Heart left ventricle (tissue), 16 donors: ENCODE measurements around the gene PRKG2. TPM values are rescaled to one million over a fixed set of nuclear protein-coding genes. Genes with fewer than 3 reads are reported as not detected.

Experiments
- ATAC-seq, 4 donors: fragments of 200-7000 bp; cut with Tn5 transposase; one replicate each; pipeline ENCODE4 v1.9.1; 2020 to 2022; ENCODE audit warnings: moderate library complexity in 4 of 4, mild to moderate bottlenecking in 3 of 4, moderate number of reproducible peaks in 1 of 4
- DNase-seq, 5 donors: peaks; one replicate each; pipeline ENCODE4 v3.0.0-alpha.2; 2020
- H3K27ac ChIP-seq, 12 donors: fragments of 200-600 bp; sonication (generic) in 4 of 12; one replicate each; pipeline versions ENCODE4 v1.5.0 to v1.8.0; 2016 to 2022; ENCODE audit warnings: mild to moderate bottlenecking in 2 of 12
- H3K27me3 ChIP-seq, 9 donors: fragments of 200-600 bp; sonication (generic) in 2 of 9; one replicate each; pipeline versions ENCODE4 v1.5.1 to v1.8.0; 2016 to 2022; ENCODE audit warnings: mild to moderate bottlenecking in 3 of 9
- H3K36me3 ChIP-seq, 9 donors: fragments of 200-600 bp; sonication (generic) in 2 of 9; one replicate each; pipeline versions ENCODE4 v1.5.0 to v1.8.0; 2018 to 2022; ENCODE audit warnings: mild to moderate bottlenecking in 2 of 9
- H3K4me1 ChIP-seq, 12 donors: fragments of 200-600 bp; sonication (generic) in 4 of 12; one replicate each; pipeline versions ENCODE4 v1.5.0 to v1.8.0; 2016 to 2022; ENCODE audit warnings: mild to moderate bottlenecking in 3 of 12
- H3K4me3 ChIP-seq, 12 donors: fragments of 200-600 bp; sonication (generic) in 4 of 12; one replicate each; pipeline versions ENCODE4 v1.5.0 to v1.8.0; 2017 to 2022; ENCODE audit warnings: mild to moderate bottlenecking in 9 of 12, moderate library complexity in 4 of 12
- H3K9me3 ChIP-seq, 12 donors: fragments of 200-600 bp; sonication (generic) in 4 of 12; one replicate each; pipeline versions ENCODE4 v1.5.0 to v1.8.0; 2016 to 2022; ENCODE audit warnings: mild to moderate bottlenecking in 1 of 12
- CTCF ChIP-seq, 12 donors: fragments of 200-600 bp; sonication (generic) in 4 of 12; IDR thresholded peaks; one replicate each; pipeline versions ENCODE4 v1.5.0 to v1.8.0; 2018 to 2022; ENCODE audit warnings: antibody characterized with exemption in 12 of 12, mild to moderate bottlenecking in 5 of 12
- POLR2A ChIP-seq, 2 donors: fragments of 450-650 bp; IDR thresholded peaks; one replicate each; pipeline ENCODE4 v1.6.1; 2017; ENCODE audit warnings: antibody characterized with exemption in 2 of 2, mild to moderate bottlenecking in 2 of 2, moderate library complexity in 2 of 2
- WGBS, 4 donors: extraction: QIAGEN DNeasy Blood & Tissue Kit in 2 of 4; methylation state at CpG; one replicate each; pipeline versions ENCODE4 v1.1.5 to v1.1.7; 2013 to 2018; 5-methylcytosine and 5-hydroxymethylcytosine counted together
- intact Hi-C, 10 donors: fragments of 100-400 bp; cut with DNase I; formaldehyde crosslinking; loops; one replicate each; pipeline versions ENCODE4 v1.11.1 to v1.14.2; 2022
- polyA plus RNA-seq, 2 donors: library from polyadenylated mRNA; stranded (reverse); fragments of 200-250 nt; gene quantifications; one replicate each; pipeline ENCODE4 v1.2.3, GENCODE V29; 2013
- total RNA-seq, 9 donors: library from RNA; depleted of rRNA in 2 of 9; stranded (reverse); fragments of >200 nt in 2 of 9; fragmentation: NEBNext Ultra II Directional in 3 of 9; extraction: Animal tissue kit (Norgen Biotek cat#: 25700) in 3 of 9; gene quantifications; one replicate each; pipeline versions ENCODE4 v1.1.0 to v1.2.4, GENCODE V29; 2016 to 2023
- donor health status: ischemic (EF 13 %, LVEDD 7.1; RV severe dilation, severe dysfunction).
- donor health status: healthy with polysubstance abuse.
- donor health status: DM: no; HTN: yes; CAD: no.
- donor health status: DM: no; HTN: no; CAD: no.
- donor health status: ischemic (EF 25% LVEDD 6.9; RV normal size, moderate dysfunction).
- donor health status: ischemic (EF 25% LVEDD 5.7; RV mildly dilated, moderate dysfunction).
- donor health status: healthy.
- donor health status: DM: yes; HTN: yes; CAD: no.
- donor health status: ischemic (EF 35%, LVEDD 5.7; RV mildly dilated, moderate dysfunction).
- donor health status: nonischemic (EF 11% LVEDD 7.7; RV severe dilation, severe dysfunction).
- donor health status: DM: yes; HTN: yes; CAD: no.
- donor health status: PGD.
- donor health status: ischemic (EF 29% LVEDD 5.4; RV normal size, mild dysfunction).
- donor health status: nonischemic (EF 23%, LVEDD 6.1; RV moderate dilation, normal function).

The PRKG2 gene
- total and polyA plus RNA-seq, 11 donors, result 0.06 to 0.75 (median 0.35) TPM; not detected in 5

GRCh38 chr4:81113024-81113423 is 102.0 kb downstream of the PRKG2 start:
- intact Hi-C loops, result no loop called here
- 86 to 90% (median 88%) methylated on average over 5 of the region's 5 CpGs for WGBS, 4 donors

GRCh38 chr4:81109356-81109755 is 105.7 kb downstream of the PRKG2 start:
- TF ChIP-seq POLR2A (IDR thresholded peaks at IDR 0.05), result no peak
- TF ChIP-seq CTCF (IDR thresholded peaks at IDR 0.05), result no peak
- no peaks in the 10 kb centered on the region for H3K36me3 ChIP-seq
- H3K27ac ChIP-seq, result no peak overlapping the region
- no peaks in the 10 kb centered on the region for H3K27me3 ChIP-seq
- intact Hi-C loops, result no loop called here
- no peaks in the 10 kb centered on the region for H3K9me3 ChIP-seq
- DNase-seq (no peak), ATAC-seq (no peak)
- no peak overlapping the region for H3K4me3 ChIP-seq
- WGBS, 4 donors, result 95 to 100% (median 97%) methylated on average over 1 of the region's 1 CpG
- no peaks in the 10 kb centered on the region for H3K4me1 ChIP-seq

More at GRCh38 chr4:81113024-81113423, 102.0 kb downstream of the PRKG2 start:
- no peak overlapping the region for H3K27ac ChIP-seq
- no peaks in the 10 kb centered on the region for H3K36me3 ChIP-seq
- ATAC-seq (no peak), DNase-seq (no peak)
- TF ChIP-seq CTCF (IDR thresholded peaks at IDR 0.05) (no peak), POLR2A (IDR thresholded peaks at IDR 0.05) (no peak)
- no peak overlapping the region for H3K4me3 ChIP-seq
- H3K4me1 ChIP-seq, result no peaks in the 10 kb centered on the region
- H3K9me3 ChIP-seq, result no peaks in the 10 kb centered on the region
- H3K27me3 ChIP-seq, result no peaks in the 10 kb centered on the region

GRCh38 chr4:81106150-81106549 is 108.9 kb downstream of the PRKG2 start:
- intact Hi-C loops, result no loop called here
- Histone ChIP-seq H3K4me1 (no peaks in the 10 kb centered on the region), H3K9me3 (no peaks in the 10 kb centered on the region), H3K36me3 (no peaks in the 10 kb centered on the region), H3K4me3 (no peak overlapping the region), H3K27me3 (no peaks in the 10 kb centered on the region), H3K27ac (no peak overlapping the region)
- ATAC-seq (no peak), DNase-seq (no peak)
- TF ChIP-seq CTCF (IDR thresholded peaks at IDR 0.05) (no peak), POLR2A (IDR thresholded peaks at IDR 0.05) (no peak)
- WGBS, 4 donors, result 72 to 80% (median 75%) methylated on average over 4 of the region's 4 CpGs

- intact Hi-C loops, result no loop called here
- no peak overlapping the region for H3K4me3 ChIP-seq
- no peaks in the 10 kb centered on the region for H3K27me3 ChIP-seq
- no peaks in the 10 kb centered on the region for H3K36me3 ChIP-seq
- H3K9me3 ChIP-seq, result peaks cover 0 to 5% (median 0%) of the 10 kb centered on the region in 12 donors
- DNase-seq (no peak), ATAC-seq (no peak)
- H3K27ac ChIP-seq, result no peak overlapping the region
- H3K4me1 ChIP-seq, result no peaks in the 10 kb centered on the region
- TF ChIP-seq POLR2A (IDR thresholded peaks at IDR 0.05), result no peak
- TF ChIP-seq CTCF (IDR thresholded peaks at IDR 0.05), result no peak
Measured at GRCh38 chr4:81102107-81102506, 112.9 kb downstream of the PRKG2 start.
